K562 (cell line): ENCODE data around the gene DCAF8. TPM values are rescaled to one million over a fixed set of nuclear protein-coding genes. Genes with fewer than 3 reads are reported as not detected.

Experiments
- ARNT ChIP-seq, 2 experiments: fragments of 450-650 bp; IDR thresholded peaks; 2 replicates each; pipeline ENCODE4 v1.6.1; 2016; ENCODE audit warnings: mild to moderate bottlenecking in 1 of 2
- CEBPB ChIP-seq: fragments of 450-650 bp; IDR thresholded peaks from 2 replicates; pipeline ENCODE4 v1.6.1; 2016; ENCODE audit warnings: missing genetic modification characterization, missing compliant biosample characterization
- KAT2B ChIP-seq: IDR thresholded peaks from one replicate; pipeline ENCODE4 v1.6.1; 2012; ENCODE audit warnings: low read depth, mild to moderate bottlenecking, control low read depth, inconsistent platforms, low read length, moderate library complexity
- KHSRP ChIP-seq: fragments of 450-650 bp; IDR thresholded peaks from 2 replicates; pipeline ENCODE4 v1.6.1; 2017
- MIER1 ChIP-seq: fragments of 450-650 bp; IDR thresholded peaks from 2 replicates; pipeline ENCODE4 v1.6.1; 2016; ENCODE audit warnings: antibody characterized with exemption, mild to moderate bottlenecking, low read depth
- NFIC ChIP-seq: fragments of 450-650 bp; IDR thresholded peaks from 2 replicates; pipeline ENCODE4 v1.6.1; 2017; ENCODE audit warnings: mild to moderate bottlenecking, inconsistent platforms
- PHB ChIP-seq: fragments of 250-450 bp; sonication (Bioruptor Pico); IDR thresholded peaks from 2 replicates; pipeline ENCODE4 v1.5.0; 2021
- SAFB ChIP-seq: fragments of 200-400 bp; formaldehyde crosslinking; IDR thresholded peaks from 2 replicates; pipeline ENCODE4 v1.6.1; 2017; ENCODE audit warnings: low read depth, low read length, borderline replicate concordance
- TARDBP ChIP-seq: fragments of 450-650 bp; IDR thresholded peaks from 2 replicates; pipeline ENCODE4 v1.6.1; 2016
- ZBTB8A ChIP-seq: fragments of 450-650 bp; IDR thresholded peaks from 2 replicates; pipeline ENCODE4 v1.6.1; 2018; ENCODE audit warnings: mild to moderate bottlenecking, moderate library complexity; ENCODE audit not compliant: partially characterized antibody
- ZNF444 ChIP-seq: fragments of 250-450 bp; sonication (Bioruptor Pico); IDR thresholded peaks from 2 replicates; pipeline ENCODE4 v1.4.0; 2020; ENCODE audit warnings: mild to moderate bottlenecking, moderate library complexity
- ZSCAN29 ChIP-seq: fragments of 450-650 bp; IDR thresholded peaks from 2 replicates; pipeline ENCODE4 v1.6.1; 2017
- ZZZ3 ChIP-seq: fragments of 450-650 bp; IDR thresholded peaks from 2 replicates; pipeline ENCODE4 v1.6.1; 2016; ENCODE audit warnings: antibody characterized with exemption, mild to moderate bottlenecking, moderate library complexity
- polyA plus RNA-seq, 8 experiments: library from polyadenylated mRNA; depleted of rRNA in 4 of 8; stranded (reverse) in 5 of 8; unstranded in 3 of 8; fragments of >200 nt; fragmentation: Nextera tagmentation in 2 of 8; fragmentation: Illumina TruSeq in 1 of 8; extraction: Ambion mirVana in 2 of 8; extraction: Trizol in 1 of 8; gene quantifications; 2 replicates each; pipeline versions ENCODE4 v1.2.1 to v1.2.3, GENCODE V29; 2011 to 2014; ENCODE audit warnings: inconsistent platforms in 1 of 8, missing spikeins in 1 of 8
- total RNA-seq, 7 experiments: library from RNA; depleted of rRNA in 6 of 7; stranded (reverse); fragments of >200 nt in 6 of 7; fragmentation: Illumina TruSeq in 2 of 7; extraction: Trizol in 2 of 7; gene quantifications; 2 replicates each; pipeline versions ENCODE4 v1.2.1 to v1.2.3, GENCODE V29; 2011 to 2021; ENCODE audit warnings: low replicate concordance in 1 of 7
- TF ChIP-seq, protein P1 (sequence below), 2 experiments: fragments of 450-650 bp; IDR thresholded peaks; 2 replicates each; pipeline ENCODE4 v1.6.1; 2016
- TF ChIP-seq, protein P2 (sequence below): sonication (generic); formaldehyde crosslinking; IDR thresholded peaks from 2 replicates; pipeline ENCODE4 v1.8.0; 2022; ENCODE audit warnings: missing genetic modification reagents, mild to moderate bottlenecking, borderline replicate concordance
- TF ChIP-seq, protein P3 (sequence below): fragments of 250-450 bp; sonication (Bioruptor Pico); IDR thresholded peaks from 2 replicates; pipeline ENCODE4 v1.9.0; 2021; ENCODE audit warnings: mild to moderate bottlenecking
- TF ChIP-seq, protein P4 (sequence below): fragments of 250-450 bp; sonication (Bioruptor Pico); IDR thresholded peaks from 2 replicates; pipeline ENCODE4 v1.8.0; 2021; ENCODE audit warnings: moderate library complexity, mild to moderate bottlenecking, inconsistent platforms
- TF ChIP-seq, protein P5 (sequence below): fragments of 250-450 bp; sonication (Bioruptor Pico); IDR thresholded peaks from 2 replicates; pipeline ENCODE4 v1.4.0; 2020; ENCODE audit warnings: mild to moderate bottlenecking, moderate library complexity
- TF ChIP-seq, protein P6 (sequence below): fragments of 250-450 bp; sonication (Bioruptor Pico); IDR thresholded peaks from 2 replicates; pipeline ENCODE4 v1.5.0; 2021
- TF ChIP-seq, protein P7 (sequence below): sonication (generic); formaldehyde crosslinking; IDR thresholded peaks from 2 replicates; pipeline ENCODE4 v1.8.1; 2023; ENCODE audit warnings: mild to moderate bottlenecking, missing genetic modification reagents, moderate library complexity

Gene DCAF8
- total and polyA plus RNA-seq, 9 of the 15 experiments (the other 6 are each of a cell fraction or from before 2014, with no cell fraction given) = 11.6 to 149 (median 81.3) TPM

DNA sequence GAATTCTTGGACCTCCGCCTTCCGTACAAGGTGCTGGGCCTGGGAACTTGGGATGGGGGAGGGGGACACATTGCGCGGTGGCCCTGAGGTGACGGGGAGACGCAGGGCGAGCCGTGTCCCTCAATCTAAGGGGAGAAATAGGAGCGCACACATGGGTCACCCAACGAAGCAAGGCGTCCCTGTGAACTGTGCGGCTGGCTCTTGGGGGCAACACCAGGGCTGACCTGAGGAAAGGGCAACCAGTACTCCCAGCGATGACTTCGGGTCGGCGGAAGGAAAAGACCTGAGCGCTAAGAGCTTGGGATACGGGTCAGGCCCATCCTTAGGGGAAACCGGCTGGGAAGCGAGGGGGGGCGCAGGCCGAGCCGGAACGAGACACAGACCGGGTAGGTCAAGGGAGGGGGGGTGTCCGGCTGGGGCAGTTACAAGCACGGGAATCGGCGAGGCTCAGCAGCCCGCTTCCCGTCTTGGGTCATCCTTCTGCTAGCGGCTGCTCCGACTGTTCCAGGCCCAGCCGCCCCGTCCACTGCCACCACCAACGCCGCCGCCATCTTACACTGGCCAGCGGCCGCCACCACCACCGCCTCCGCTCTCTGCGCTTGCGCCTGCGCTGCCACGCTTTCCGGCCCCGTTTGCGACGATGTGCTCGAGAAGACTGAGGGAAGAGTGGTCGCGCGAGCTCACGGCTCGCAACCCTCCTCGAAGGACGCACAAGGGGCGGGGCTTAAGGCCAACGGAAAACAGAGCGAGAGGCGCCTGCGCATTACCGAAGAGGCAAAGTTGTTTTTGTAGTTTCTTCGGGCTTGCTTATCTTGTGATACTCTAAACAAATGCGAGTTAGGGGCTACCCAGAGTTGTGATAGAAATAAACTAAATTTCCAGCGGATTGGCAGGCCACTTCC is at the start of gene DCAF8 (continued):
- TF ChIP-seq NFIC = peak; percentile 57; the same call in 1 of the 2 replicates
- no peak for TF ChIP-seq MIER1
- TF ChIP-seq SAFB = no peak
- TF ChIP-seq CEBPB (tag) = no peak
- TF ChIP-seq, protein P1, sequence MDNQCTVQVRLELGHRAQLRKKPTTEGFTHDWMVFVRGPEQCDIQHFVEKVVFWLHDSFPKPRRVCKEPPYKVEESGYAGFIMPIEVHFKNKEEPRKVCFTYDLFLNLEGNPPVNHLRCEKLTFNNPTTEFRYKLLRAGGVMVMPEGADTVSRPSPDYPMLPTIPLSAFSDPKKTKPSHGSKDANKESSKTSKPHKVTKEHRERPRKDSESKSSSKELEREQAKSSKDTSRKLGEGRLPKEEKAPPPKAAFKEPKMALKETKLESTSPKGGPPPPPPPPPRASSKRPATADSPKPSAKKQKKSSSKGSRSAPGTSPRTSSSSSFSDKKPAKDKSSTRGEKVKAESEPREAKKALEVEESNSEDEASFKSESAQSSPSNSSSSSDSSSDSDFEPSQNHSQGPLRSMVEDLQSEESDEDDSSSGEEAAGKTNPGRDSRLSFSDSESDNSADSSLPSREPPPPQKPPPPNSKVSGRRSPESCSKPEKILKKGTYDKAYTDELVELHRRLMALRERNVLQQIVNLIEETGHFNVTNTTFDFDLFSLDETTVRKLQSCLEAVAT (IDR thresholded peaks at IDR 0.05) = peak; percentile 64 to 69; a peak in 2 of 4 replicates
- TF ChIP-seq, protein P2, sequence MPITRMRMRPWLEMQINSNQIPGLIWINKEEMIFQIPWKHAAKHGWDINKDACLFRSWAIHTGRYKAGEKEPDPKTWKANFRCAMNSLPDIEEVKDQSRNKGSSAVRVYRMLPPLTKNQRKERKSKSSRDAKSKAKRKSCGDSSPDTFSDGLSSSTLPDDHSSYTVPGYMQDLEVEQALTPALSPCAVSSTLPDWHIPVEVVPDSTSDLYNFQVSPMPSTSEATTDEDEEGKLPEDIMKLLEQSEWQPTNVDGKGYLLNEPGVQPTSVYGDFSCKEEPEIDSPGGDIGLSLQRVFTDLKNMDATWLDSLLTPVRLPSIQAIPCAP (CRISPR knock-in tag) = no peak
- TF ChIP-seq, protein P3, sequence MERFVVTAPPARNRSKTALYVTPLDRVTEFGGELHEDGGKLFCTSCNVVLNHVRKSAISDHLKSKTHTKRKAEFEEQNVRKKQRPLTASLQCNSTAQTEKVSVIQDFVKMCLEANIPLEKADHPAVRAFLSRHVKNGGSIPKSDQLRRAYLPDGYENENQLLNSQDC = no peak
- TF ChIP-seq PHB (CRISPR knock-in tag) = no peak
- TF ChIP-seq, protein P4, sequence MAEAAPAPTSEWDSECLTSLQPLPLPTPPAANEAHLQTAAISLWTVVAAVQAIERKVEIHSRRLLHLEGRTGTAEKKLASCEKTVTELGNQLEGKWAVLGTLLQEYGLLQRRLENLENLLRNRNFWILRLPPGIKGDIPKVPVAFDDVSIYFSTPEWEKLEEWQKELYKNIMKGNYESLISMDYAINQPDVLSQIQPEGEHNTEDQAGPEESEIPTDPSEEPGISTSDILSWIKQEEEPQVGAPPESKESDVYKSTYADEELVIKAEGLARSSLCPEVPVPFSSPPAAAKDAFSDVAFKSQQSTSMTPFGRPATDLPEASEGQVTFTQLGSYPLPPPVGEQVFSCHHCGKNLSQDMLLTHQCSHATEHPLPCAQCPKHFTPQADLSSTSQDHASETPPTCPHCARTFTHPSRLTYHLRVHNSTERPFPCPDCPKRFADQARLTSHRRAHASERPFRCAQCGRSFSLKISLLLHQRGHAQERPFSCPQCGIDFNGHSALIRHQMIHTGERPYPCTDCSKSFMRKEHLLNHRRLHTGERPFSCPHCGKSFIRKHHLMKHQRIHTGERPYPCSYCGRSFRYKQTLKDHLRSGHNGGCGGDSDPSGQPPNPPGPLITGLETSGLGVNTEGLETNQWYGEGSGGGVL = no peak
- no peak for TF ChIP-seq KAT2B
- TF ChIP-seq TARDBP = peak; percentile 79; the same call in 1 of the 2 replicates
- TF ChIP-seq, protein P5, sequence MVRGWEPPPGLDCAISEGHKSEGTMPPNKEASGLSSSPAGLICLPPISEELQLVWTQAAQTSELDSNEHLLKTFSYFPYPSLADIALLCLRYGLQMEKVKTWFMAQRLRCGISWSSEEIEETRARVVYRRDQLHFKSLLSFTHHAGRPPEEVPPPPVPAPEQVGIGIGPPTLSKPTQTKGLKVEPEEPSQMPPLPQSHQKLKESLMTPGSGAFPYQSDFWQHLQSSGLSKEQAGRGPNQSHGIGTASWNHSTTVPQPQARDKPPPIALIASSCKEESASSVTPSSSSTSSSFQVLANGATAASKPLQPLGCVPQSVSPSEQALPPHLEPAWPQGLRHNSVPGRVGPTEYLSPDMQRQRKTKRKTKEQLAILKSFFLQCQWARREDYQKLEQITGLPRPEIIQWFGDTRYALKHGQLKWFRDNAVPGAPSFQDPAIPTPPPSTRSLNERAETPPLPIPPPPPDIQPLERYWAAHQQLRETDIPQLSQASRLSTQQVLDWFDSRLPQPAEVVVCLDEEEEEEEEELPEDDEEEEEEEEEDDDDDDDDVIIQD = peak; percentile 21; the same call in 1 of the 2 replicates
- no peak for TF ChIP-seq ARNT (IDR thresholded peaks at IDR 0.05)
- TF ChIP-seq ZSCAN29 = no peak
- TF ChIP-seq, protein P6, sequence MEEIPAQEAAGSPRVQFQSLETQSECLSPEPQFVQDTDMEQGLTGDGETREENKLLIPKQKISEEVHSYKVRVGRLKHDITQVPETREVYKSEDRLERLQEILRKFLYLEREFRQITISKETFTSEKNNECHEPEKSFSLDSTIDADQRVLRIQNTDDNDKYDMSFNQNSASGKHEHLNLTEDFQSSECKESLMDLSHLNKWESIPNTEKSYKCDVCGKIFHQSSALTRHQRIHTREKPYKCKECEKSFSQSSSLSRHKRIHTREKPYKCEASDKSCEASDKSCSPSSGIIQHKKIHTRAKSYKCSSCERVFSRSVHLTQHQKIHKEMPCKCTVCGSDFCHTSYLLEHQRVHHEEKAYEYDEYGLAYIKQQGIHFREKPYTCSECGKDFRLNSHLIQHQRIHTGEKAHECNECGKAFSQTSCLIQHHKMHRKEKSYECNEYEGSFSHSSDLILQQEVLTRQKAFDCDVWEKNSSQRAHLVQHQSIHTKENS = 0 out of 2 replicates have a peak, but pooled peaks have one; percentile 50
- TF ChIP-seq, protein P7, sequence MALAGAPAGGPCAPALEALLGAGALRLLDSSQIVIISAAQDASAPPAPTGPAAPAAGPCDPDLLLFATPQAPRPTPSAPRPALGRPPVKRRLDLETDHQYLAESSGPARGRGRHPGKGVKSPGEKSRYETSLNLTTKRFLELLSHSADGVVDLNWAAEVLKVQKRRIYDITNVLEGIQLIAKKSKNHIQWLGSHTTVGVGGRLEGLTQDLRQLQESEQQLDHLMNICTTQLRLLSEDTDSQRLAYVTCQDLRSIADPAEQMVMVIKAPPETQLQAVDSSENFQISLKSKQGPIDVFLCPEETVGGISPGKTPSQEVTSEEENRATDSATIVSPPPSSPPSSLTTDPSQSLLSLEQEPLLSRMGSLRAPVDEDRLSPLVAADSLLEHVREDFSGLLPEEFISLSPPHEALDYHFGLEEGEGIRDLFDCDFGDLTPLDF (CRISPR knock-in tag) = no peak
- TF ChIP-seq ZNF444 = no peak
- no peak for TF ChIP-seq ZBTB8A
- TF ChIP-seq KHSRP = no peak
- no peak for TF ChIP-seq ZZZ3
